SU-DHL-6 (cell line): ENCODE data around the gene SLCO2B1.

ENCODE experiments used
- H2AFZ ChIP-seq: fragments of 200-600 bp; sonication (generic); 2 replicates; pipeline ENCODE4 v1.6.1; 2014; ENCODE audit warnings: low read depth, mild to moderate bottlenecking, moderate library complexity, mixed read lengths, antibody characterized with exemption, low read length; ENCODE audit not compliant: severe bottlenecking
- H3F3A ChIP-seq: fragments of 200-600 bp; shearing (Covaris generic); 2 replicates; pipeline ENCODE4 v1.6.0; 2016; ENCODE audit warnings: antibody characterized with exemption, mild to moderate bottlenecking; ENCODE audit not compliant: insufficient read depth
- H3K27ac ChIP-seq: fragments of 200-600 bp; sonication (generic); 2 replicates; pipeline ENCODE4 v1.5.1; 2016; ENCODE audit warnings: low read depth, mild to moderate bottlenecking, low read length, moderate library complexity, mixed read lengths
- H3K27me3 ChIP-seq: fragments of 200-600 bp; sonication (generic), shearing (Covaris generic); 2 replicates; pipeline ENCODE4 v1.6.0; 2014; ENCODE audit warnings: mild to moderate bottlenecking, low read length
- H3K36me3 ChIP-seq: fragments of 200-600 bp; sonication (generic); 2 replicates; pipeline ENCODE4 v1.6.1; 2014; ENCODE audit warnings: mild to moderate bottlenecking, low read length, mixed read lengths
- H3K4me2 ChIP-seq: fragments of 300-600, 200-600 bp; shearing (Covaris generic), sonication (generic); 2 replicates; pipeline ENCODE4 v1.6.0; 2014; ENCODE audit warnings: low read length, low read depth, mild to moderate bottlenecking; ENCODE audit not compliant: poor library complexity, severe bottlenecking
- H3K4me3 ChIP-seq: fragments of 200-600 bp; sonication (generic); 2 replicates; pipeline ENCODE4 v1.5.1; 2014; ENCODE audit warnings: antibody characterized with exemption, low read length, mild to moderate bottlenecking, mixed read lengths; ENCODE audit not compliant: insufficient read depth, poor library complexity, severe bottlenecking
- H3K79me2 ChIP-seq: fragments of 200-600 bp; sonication (generic); 2 replicates; pipeline ENCODE4 v1.6.1; 2014; ENCODE audit warnings: mild to moderate bottlenecking, low read length, moderate library complexity; ENCODE audit not compliant: insufficient read depth
- H3K9ac ChIP-seq: fragments of 200-600 bp; sonication (generic); 2 replicates; pipeline ENCODE4 v1.7.0; 2014; ENCODE audit warnings: mild to moderate bottlenecking, low read length
- H3K9me2 ChIP-seq: fragments of 200-600 bp; sonication (generic); replicated peaks from 2 replicates; pipeline ENCODE4 v1.6.1; 2014; ENCODE audit warnings: low read length; ENCODE audit not compliant: insufficient read depth
- H3K9me3 ChIP-seq: fragments of 200-600 bp; sonication (generic); 2 replicates; pipeline ENCODE4 v1.6.1; 2014; ENCODE audit warnings: low read length, mixed read lengths; ENCODE audit not compliant: insufficient read depth
- H4K20me1 ChIP-seq: fragments of 200-600 bp; sonication (generic); 2 replicates; pipeline ENCODE4 v1.6.1; 2014; ENCODE audit warnings: low read depth, mild to moderate bottlenecking, antibody characterized with exemption, low read length, moderate library complexity, mixed read lengths
- CTCF ChIP-seq: fragments of 200-600 bp; sonication (generic); IDR thresholded peaks from one replicate; pipeline ENCODE4 v1.5.1; 2017; ENCODE audit warnings: antibody characterized with exemption, mild to moderate bottlenecking, low read length, moderate library complexity; ENCODE audit not compliant: insufficient read depth, poor library complexity, severe bottlenecking
- EZH2phosphoT487 ChIP-seq: fragments of 200-600 bp; sonication (generic), shearing (Covaris generic); conservative IDR thresholded peaks from 2 replicates; pipeline ENCODE4 v1.6.1; 2018; ENCODE audit warnings: mild to moderate bottlenecking, antibody characterized with exemption, low read length, moderate library complexity, mixed read lengths

The SLCO2B1 gene

GRCh38 chr11:75204012-75204674, 53.2 kb downstream of the SLCO2B1 start:
- Histone ChIP-seq H3K36me3 (no peaks in the 10 kb centered on the region), H3K9ac (no peak overlapping the region), H3K9me2 (no peaks in the 10 kb centered on the region), H2AFZ (no peak overlapping the region), H3K27ac (no peak overlapping the region), H3K27me3 (no peaks in the 10 kb centered on the region), H4K20me1 (no peaks in the 10 kb centered on the region), H3F3A (no peaks in the 10 kb centered on the region), H3K79me2 (no peaks in the 10 kb centered on the region), H3K4me2 (no peak overlapping the region), H3K9me3 (no peaks in the 10 kb centered on the region), H3K4me3 (no peak overlapping the region)
- TF ChIP-seq CTCF (no peak), EZH2phosphoT487 (no peak)

- Histone ChIP-seq H3K79me2 (no peaks in the 10 kb centered on the region), H3K27me3 (no peaks in the 10 kb centered on the region), H3K9me2 (no peaks in the 10 kb centered on the region), H3K4me3 (no peak overlapping the region), H2AFZ (no peak overlapping the region), H3K9ac (no peak overlapping the region), H3K4me2 (no peak overlapping the region), H3K36me3 (no peaks in the 10 kb centered on the region), H3K27ac (no peak overlapping the region), H3K9me3 (no peaks in the 10 kb centered on the region), H3F3A (no peaks in the 10 kb centered on the region), H4K20me1 (no peaks in the 10 kb centered on the region)
- TF ChIP-seq EZH2phosphoT487: no peak
- TF ChIP-seq CTCF: peak; percentile 94
Observed at GRCh38 chr11:75204685-75205563, 54.0 kb downstream of the SLCO2B1 start.

GRCh38 chr11:75205564-75206020, 54.7 kb downstream of the SLCO2B1 start:
- no peaks in the 10 kb centered on the region for H3K9me3 ChIP-seq
- no peaks in the 10 kb centered on the region for H3F3A ChIP-seq
- H3K4me3 ChIP-seq: no peak overlapping the region

More at GRCh38 chr11:75205564-75206020, 54.7 kb downstream of the SLCO2B1 start:
- Histone ChIP-seq H4K20me1 (no peaks in the 10 kb centered on the region), H3K9me2 (no peaks in the 10 kb centered on the region), H3K4me2 (no peak overlapping the region), H3K79me2 (no peaks in the 10 kb centered on the region), H2AFZ (no peak overlapping the region), H3K27me3 (no peaks in the 10 kb centered on the region), H3K36me3 (no peaks in the 10 kb centered on the region), H3K27ac (no peak overlapping the region), H3K9ac (no peak overlapping the region)
- TF ChIP-seq EZH2phosphoT487 (no peak), CTCF (no peak)
